Activated CD4-positive, alpha-beta T cell treated with anti-CD3 and anti-CD28 coated beads for 48 hours (primary cell): Measurements from ENCODE around the gene NR5A1.

Source experiments
- DNase-seq: peaks from one replicate; pipeline ENCODE4 v3.0.0-alpha.2; 2020

The NR5A1 gene

GRCh38 chr9:124437086-124437485 is 70.1 kb downstream of the NR5A1 start:
- DNase-seq, result no peak

GRCh38 chr9:124436320-124436719 is 70.9 kb downstream of the NR5A1 start:
- DNase-seq, result no peak
